ENCODE measurements around the gene STPG4.

GRCh38 chr2:47096451-47096850, 58.7 kb downstream of the STPG4 start:
- TF ChIP-seq CTCF (tag by site-specific recombination; IDR thresholded peaks at IDR 0.05), result no peak
- no peak for TF ChIP-seq ZNF704 (tag by site-specific recombination; IDR thresholded peaks at IDR 0.05)
- no peak for TF ChIP-seq ZNF585B (tag by site-specific recombination; IDR thresholded peaks at IDR 0.05)
- TF ChIP-seq ZNF530 (tag by site-specific recombination; IDR thresholded peaks at IDR 0.05; ENCODE audit: low read depth), result no peak
- no peak for TF ChIP-seq ZFP41 (tag by site-specific recombination; IDR thresholded peaks at IDR 0.05; ENCODE audit: borderline replicate concordance)
- no peak for TF ChIP-seq ZNF501 (tag by site-specific recombination; IDR thresholded peaks at IDR 0.05)
- TF ChIP-seq TCF7L2 (IDR thresholded peaks at IDR 0.05; ENCODE audit: borderline replicate concordance, low read depth, low read length), result no peak
- TF ChIP-seq ZNF133 (tag by site-specific recombination; IDR thresholded peaks at IDR 0.05), result no peak
- no peak for TF ChIP-seq KLF10 (tag by site-specific recombination; IDR thresholded peaks at IDR 0.05)

Measured in HEK293 (cell line).